HepG2 (cell line): Measurements from ENCODE around the gene XXYLT1. TPM values are rescaled to one million over a fixed set of nuclear protein-coding genes. Genes with fewer than 3 reads are reported as not detected.

Experiments used
- CBX1 ChIP-seq: IDR thresholded peaks from one replicate; pipeline ENCODE4 v1.6.1; 2016; ENCODE audit warnings: antibody characterized with exemption, low read depth
- FOXK1 ChIP-seq: sonication (generic); formaldehyde crosslinking; IDR thresholded peaks from 2 replicates; pipeline ENCODE4 v1.4.0; 2020; ENCODE audit warnings: low read depth, missing genetic modification reagents, borderline replicate concordance
- IRF2 ChIP-seq: IDR thresholded peaks from 2 replicates; pipeline ENCODE4 v1.6.1; 2018; ENCODE audit warnings: missing genetic modification reagents, missing compliant biosample characterization
- MXI1 ChIP-seq: IDR thresholded peaks from 3 replicates; pipeline ENCODE4 v1.6.1; 2012; ENCODE audit warnings: low read depth, low read length, inconsistent platforms, borderline replicate concordance
- ZFP36 ChIP-seq: fragments of 150-350 bp; IDR thresholded peaks from 2 replicates; pipeline ENCODE4 v1.6.1; 2018; ENCODE audit warnings: borderline replicate concordance, low read length, low read depth; ENCODE audit not compliant: partially characterized antibody
- ZNF232 ChIP-seq: sonication (generic); formaldehyde crosslinking; IDR thresholded peaks from 2 replicates; pipeline ENCODE4 v1.4.0; 2020; ENCODE audit warnings: missing genetic modification reagents, borderline replicate concordance
- ZNF546 ChIP-seq: sonication (generic); formaldehyde crosslinking; conservative IDR thresholded peaks from 2 replicates; pipeline ENCODE4 v1.8.1; 2023; ENCODE audit warnings: mild to moderate bottlenecking, missing genetic modification reagents
- polyA plus RNA-seq, 8 experiments: library from polyadenylated mRNA; depleted of rRNA in 3 of 8; stranded (reverse) in 7 of 8; unstranded in 1 of 8; fragments of >200 nt; fragmentation: Illumina TruSeq in 4 of 8; extraction: Trizol in 4 of 8; gene quantifications; 2 replicates each; pipeline versions ENCODE4 v1.2.1 to v1.2.3, GENCODE V29; 2011 to 2016; ENCODE audit warnings: low read depth in 4 of 8, missing spikeins in 1 of 8, mixed read lengths in 1 of 8; ENCODE audit not compliant: insufficient read depth in 1 of 8
- total RNA-seq, 5 experiments: library from RNA; depleted of rRNA; stranded (reverse); fragments of >200 nt; fragmentation: Illumina TruSeq; extraction: Trizol; gene quantifications; 2 replicates each; pipeline ENCODE4 v1.2.3, GENCODE V29; 2016; ENCODE audit warnings: low read depth in 1 of 5
- TF ChIP-seq, protein P1 (sequence below): sonication (generic); formaldehyde crosslinking; conservative IDR thresholded peaks from 2 replicates; pipeline ENCODE4 v1.4.0; 2020; ENCODE audit warnings: missing genetic modification reagents
- TF ChIP-seq, protein P2 (sequence below): sonication (generic); formaldehyde crosslinking; IDR thresholded peaks from 2 replicates; pipeline ENCODE4 v1.9.0; 2021; ENCODE audit warnings: mild to moderate bottlenecking, missing genetic modification reagents
- TF ChIP-seq, protein P3 (sequence below): sonication (generic); formaldehyde crosslinking; conservative IDR thresholded peaks from 2 replicates; pipeline ENCODE4 v1.4.0; 2020; ENCODE audit warnings: missing genetic modification reagents
- TF ChIP-seq, protein P4 (sequence below): sonication (generic); formaldehyde crosslinking; IDR thresholded peaks from 2 replicates; pipeline ENCODE4 v1.5.0; 2020; ENCODE audit warnings: mild to moderate bottlenecking, missing genetic modification reagents
- TF ChIP-seq, protein P5 (sequence below): sonication (generic); formaldehyde crosslinking; IDR thresholded peaks from 2 replicates; pipeline ENCODE4 v1.4.0; 2020; ENCODE audit warnings: missing genetic modification reagents

XXYLT1 gene
- total and polyA plus RNA-seq, 2 of the 13 experiments (the other 11 are each of a cell fraction or from before 2014, with no cell fraction given), result 17.7 to 19.0 TPM

DNA sequence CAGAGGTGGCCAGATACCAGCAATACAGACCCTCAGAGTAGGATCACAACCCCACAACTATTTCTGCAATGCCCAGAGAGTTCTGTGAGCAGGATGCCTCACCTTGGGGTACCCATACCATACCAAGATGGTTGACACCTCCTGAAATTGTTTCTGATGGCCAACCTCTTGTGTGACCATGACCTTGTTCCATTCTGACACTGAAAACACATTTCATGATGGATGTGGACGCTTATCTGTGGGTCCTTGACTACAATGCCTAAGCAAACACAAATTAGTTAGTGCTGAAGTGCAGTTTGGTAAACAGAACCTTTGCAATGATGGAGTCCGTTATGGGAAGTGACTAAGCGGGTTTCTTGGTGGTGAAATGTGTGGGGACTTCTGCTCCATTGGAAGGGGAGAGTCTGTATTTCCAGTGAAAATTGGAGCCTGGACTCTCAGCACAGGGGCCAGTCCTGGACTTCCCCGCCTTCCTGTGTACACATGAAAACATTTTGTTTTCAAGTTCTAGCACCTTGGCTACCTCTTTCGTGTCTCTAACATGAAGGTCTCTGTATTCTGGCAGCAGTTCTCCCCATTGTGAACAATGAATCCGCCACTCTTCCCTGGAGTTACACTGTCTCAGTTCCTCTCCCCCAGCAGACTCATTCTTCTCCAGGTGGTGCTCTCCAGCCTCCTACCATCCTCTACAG is 106.2 kb downstream of the XXYLT1 start (continued):
- TF ChIP-seq, protein P1, sequence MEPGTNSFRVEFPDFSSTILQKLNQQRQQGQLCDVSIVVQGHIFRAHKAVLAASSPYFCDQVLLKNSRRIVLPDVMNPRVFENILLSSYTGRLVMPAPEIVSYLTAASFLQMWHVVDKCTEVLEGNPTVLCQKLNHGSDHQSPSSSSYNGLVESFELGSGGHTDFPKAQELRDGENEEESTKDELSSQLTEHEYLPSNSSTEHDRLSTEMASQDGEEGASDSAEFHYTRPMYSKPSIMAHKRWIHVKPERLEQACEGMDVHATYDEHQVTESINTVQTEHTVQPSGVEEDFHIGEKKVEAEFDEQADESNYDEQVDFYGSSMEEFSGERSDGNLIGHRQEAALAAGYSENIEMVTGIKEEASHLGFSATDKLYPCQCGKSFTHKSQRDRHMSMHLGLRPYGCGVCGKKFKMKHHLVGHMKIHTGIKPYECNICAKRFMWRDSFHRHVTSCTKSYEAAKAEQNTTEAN (CRISPR knock-in tag), result peak; percentile 92; the same call in 1 of the 2 replicates
- TF ChIP-seq ZNF232 (peak; percentile 80; the same call in 1 of the 2 replicates), ZNF546 (CRISPR knock-in tag) (0 out of 2 replicates have a peak, but pooled peaks have one; percentile 59), CBX1 (peak; percentile 84), FOXK1 (CRISPR knock-in tag) (peak; percentile 95), IRF2 (CRISPR knock-in tag) (peak; percentile 96), ZFP36 (no peak), MXI1 (no peak)
- TF ChIP-seq, protein P2, sequence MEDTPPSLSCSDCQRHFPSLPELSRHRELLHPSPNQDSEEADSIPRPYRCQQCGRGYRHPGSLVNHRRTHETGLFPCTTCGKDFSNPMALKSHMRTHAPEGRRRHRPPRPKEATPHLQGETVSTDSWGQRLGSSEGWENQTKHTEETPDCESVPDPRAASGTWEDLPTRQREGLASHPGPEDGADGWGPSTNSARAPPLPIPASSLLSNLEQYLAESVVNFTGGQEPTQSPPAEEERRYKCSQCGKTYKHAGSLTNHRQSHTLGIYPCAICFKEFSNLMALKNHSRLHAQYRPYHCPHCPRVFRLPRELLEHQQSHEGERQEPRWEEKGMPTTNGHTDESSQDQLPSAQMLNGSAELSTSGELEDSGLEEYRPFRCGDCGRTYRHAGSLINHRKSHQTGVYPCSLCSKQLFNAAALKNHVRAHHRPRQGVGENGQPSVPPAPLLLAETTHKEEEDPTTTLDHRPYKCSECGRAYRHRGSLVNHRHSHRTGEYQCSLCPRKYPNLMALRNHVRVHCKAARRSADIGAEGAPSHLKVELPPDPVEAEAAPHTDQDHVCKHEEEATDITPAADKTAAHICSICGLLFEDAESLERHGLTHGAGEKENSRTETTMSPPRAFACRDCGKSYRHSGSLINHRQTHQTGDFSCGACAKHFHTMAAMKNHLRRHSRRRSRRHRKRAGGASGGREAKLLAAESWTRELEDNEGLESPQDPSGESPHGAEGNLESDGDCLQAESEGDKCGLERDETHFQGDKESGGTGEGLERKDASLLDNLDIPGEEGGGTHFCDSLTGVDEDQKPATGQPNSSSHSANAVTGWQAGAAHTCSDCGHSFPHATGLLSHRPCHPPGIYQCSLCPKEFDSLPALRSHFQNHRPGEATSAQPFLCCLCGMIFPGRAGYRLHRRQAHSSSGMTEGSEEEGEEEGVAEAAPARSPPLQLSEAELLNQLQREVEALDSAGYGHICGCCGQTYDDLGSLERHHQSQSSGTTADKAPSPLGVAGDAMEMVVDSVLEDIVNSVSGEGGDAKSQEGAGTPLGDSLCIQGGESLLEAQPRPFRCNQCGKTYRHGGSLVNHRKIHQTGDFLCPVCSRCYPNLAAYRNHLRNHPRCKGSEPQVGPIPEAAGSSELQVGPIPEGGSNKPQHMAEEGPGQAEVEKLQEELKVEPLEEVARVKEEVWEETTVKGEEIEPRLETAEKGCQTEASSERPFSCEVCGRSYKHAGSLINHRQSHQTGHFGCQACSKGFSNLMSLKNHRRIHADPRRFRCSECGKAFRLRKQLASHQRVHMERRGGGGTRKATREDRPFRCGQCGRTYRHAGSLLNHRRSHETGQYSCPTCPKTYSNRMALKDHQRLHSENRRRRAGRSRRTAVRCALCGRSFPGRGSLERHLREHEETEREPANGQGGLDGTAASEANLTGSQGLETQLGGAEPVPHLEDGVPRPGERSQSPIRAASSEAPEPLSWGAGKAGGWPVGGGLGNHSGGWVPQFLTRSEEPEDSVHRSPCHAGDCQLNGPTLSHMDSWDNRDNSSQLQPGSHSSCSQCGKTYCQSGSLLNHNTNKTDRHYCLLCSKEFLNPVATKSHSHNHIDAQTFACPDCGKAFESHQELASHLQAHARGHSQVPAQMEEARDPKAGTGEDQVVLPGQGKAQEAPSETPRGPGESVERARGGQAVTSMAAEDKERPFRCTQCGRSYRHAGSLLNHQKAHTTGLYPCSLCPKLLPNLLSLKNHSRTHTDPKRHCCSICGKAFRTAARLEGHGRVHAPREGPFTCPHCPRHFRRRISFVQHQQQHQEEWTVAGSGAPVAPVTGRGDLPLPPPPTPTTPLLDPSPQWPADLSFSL (CRISPR knock-in tag), result no peak
- TF ChIP-seq, protein P3, sequence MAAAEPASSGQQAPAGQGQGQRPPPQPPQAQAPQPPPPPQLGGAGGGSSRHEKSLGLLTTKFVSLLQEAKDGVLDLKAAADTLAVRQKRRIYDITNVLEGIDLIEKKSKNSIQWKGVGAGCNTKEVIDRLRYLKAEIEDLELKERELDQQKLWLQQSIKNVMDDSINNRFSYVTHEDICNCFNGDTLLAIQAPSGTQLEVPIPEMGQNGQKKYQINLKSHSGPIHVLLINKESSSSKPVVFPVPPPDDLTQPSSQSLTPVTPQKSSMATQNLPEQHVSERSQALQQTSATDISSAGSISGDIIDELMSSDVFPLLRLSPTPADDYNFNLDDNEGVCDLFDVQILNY (CRISPR knock-in tag), result no peak
- TF ChIP-seq, protein P4, sequence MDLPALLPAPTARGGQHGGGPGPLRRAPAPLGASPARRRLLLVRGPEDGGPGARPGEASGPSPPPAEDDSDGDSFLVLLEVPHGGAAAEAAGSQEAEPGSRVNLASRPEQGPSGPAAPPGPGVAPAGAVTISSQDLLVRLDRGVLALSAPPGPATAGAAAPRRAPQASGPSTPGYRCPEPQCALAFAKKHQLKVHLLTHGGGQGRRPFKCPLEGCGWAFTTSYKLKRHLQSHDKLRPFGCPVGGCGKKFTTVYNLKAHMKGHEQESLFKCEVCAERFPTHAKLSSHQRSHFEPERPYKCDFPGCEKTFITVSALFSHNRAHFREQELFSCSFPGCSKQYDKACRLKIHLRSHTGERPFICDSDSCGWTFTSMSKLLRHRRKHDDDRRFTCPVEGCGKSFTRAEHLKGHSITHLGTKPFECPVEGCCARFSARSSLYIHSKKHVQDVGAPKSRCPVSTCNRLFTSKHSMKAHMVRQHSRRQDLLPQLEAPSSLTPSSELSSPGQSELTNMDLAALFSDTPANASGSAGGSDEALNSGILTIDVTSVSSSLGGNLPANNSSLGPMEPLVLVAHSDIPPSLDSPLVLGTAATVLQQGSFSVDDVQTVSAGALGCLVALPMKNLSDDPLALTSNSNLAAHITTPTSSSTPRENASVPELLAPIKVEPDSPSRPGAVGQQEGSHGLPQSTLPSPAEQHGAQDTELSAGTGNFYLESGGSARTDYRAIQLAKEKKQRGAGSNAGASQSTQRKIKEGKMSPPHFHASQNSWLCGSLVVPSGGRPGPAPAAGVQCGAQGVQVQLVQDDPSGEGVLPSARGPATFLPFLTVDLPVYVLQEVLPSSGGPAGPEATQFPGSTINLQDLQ (CRISPR knock-in tag), result peak; percentile 40; the same call in 1 of the 2 replicates
- TF ChIP-seq, protein P5, sequence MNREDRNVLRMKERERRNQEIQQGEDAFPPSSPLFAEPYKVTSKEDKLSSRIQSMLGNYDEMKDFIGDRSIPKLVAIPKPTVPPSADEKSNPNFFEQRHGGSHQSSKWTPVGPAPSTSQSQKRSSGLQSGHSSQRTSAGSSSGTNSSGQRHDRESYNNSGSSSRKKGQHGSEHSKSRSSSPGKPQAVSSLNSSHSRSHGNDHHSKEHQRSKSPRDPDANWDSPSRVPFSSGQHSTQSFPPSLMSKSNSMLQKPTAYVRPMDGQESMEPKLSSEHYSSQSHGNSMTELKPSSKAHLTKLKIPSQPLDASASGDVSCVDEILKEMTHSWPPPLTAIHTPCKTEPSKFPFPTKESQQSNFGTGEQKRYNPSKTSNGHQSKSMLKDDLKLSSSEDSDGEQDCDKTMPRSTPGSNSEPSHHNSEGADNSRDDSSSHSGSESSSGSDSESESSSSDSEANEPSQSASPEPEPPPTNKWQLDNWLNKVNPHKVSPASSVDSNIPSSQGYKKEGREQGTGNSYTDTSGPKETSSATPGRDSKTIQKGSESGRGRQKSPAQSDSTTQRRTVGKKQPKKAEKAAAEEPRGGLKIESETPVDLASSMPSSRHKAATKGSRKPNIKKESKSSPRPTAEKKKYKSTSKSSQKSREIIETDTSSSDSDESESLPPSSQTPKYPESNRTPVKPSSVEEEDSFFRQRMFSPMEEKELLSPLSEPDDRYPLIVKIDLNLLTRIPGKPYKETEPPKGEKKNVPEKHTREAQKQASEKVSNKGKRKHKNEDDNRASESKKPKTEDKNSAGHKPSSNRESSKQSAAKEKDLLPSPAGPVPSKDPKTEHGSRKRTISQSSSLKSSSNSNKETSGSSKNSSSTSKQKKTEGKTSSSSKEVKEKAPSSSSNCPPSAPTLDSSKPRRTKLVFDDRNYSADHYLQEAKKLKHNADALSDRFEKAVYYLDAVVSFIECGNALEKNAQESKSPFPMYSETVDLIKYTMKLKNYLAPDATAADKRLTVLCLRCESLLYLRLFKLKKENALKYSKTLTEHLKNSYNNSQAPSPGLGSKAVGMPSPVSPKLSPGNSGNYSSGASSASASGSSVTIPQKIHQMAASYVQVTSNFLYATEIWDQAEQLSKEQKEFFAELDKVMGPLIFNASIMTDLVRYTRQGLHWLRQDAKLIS (CRISPR knock-in tag), result peak; percentile 87; the same call in 1 of the 2 replicates
